HUES6 (cell line): Measurements from ENCODE around the gene ARFGEF3.
"Not testable (repeated sequence)": the region's sequence is repeated elsewhere in the genome, so short reads cannot be mapped to it uniquely, and the experiment has no call there.

ENCODE experiments used
- H3K27ac ChIP-seq: 2 replicates; pipeline ENCODE4 v1.7.0; 2013; ENCODE audit warnings: low read depth, mild to moderate bottlenecking, low read length, inconsistent platforms
- H3K27me3 ChIP-seq: 2 replicates; pipeline ENCODE4 v1.6.1; 2013; ENCODE audit warnings: low read length; ENCODE audit not compliant: control insufficient read depth, insufficient read depth
- H3K36me3 ChIP-seq: 2 replicates; pipeline ENCODE4 v1.6.1; 2013; ENCODE audit warnings: low read length; ENCODE audit not compliant: control insufficient read depth, insufficient read depth
- H3K4me1 ChIP-seq: 2 replicates; pipeline ENCODE4 v1.6.1; 2013; ENCODE audit warnings: low read length; ENCODE audit not compliant: control insufficient read depth, insufficient read depth
- H3K4me3 ChIP-seq: 2 replicates; pipeline ENCODE4 v1.5.1; 2013; ENCODE audit warnings: low read depth, low read length
- H3K9ac ChIP-seq: one replicate; pipeline ENCODE4 v1.6.1; 2013; ENCODE audit warnings: mild to moderate bottlenecking, low read length
- H3K9me3 ChIP-seq: 2 replicates; pipeline ENCODE4 v1.6.1; 2013; ENCODE audit warnings: low read depth, low read length; ENCODE audit not compliant: control insufficient read depth, insufficient read depth

The ARFGEF3 gene

DNA sequence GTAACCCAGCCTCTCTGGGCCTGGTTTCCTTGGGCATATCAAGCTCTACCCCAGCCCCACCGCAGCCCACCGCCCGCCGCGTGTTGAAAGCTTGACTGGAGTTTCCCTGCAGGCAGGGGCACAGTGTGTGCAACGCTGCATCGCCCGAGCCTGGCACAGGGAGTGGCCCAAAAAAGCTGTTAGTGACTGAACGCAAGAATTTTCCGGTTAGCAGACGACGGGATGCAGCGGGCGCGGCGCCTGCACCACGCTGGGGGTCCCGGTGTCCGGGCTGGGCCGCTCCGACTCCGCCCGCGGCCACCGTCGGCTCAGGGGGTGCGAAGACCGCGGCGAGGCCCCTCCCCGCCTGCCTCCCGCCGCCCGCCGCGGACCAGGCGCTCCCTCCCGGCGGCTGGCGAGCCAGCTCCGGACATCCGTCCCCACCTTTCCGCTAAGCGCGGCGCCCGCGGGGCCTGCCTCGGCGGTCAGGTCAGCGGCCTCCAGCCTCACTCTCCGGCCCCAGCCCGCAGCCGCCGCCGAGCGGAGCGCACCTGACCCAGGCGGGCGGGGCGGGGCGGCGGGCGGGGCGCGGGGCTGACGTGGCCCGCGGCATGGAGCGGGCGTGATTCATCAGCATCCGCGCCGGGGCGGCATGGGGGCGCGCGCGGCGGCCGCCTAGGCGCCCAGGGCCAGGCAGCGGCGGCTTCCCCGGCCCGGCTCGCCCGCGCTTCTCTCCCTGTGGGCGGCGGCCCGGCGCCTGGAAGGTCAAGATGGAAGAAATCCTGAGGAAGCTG lies at the start of gene ARFGEF3:
TSS of gene ARFGEF3 (plus strand) at position 602 of the 773 bp plus-strand sequence. CDS start at position 750, 148 bp downstream.
- Histone ChIP-seq H3K27me3 (peaks cover 52% of the 10 kb centered on the region), H3K4me3 (peak within 1 kb of the TSS; percentile 72), H3K27ac (no peak within 1 kb of the TSS)

GRCh38 chr6:138113588-138114210 lies 48.0 kb upstream of the ARFGEF3 start:
- Histone ChIP-seq H3K27me3 (no peaks in the 10 kb centered on the region), H3K4me3 (no peak overlapping the region), H3K9ac (no peak overlapping the region), H3K4me1 (peaks cover 4% of the 10 kb centered on the region; the same call in 1 of the 2 replicates), H3K27ac (no peak overlapping the region), H3K9me3 (no peaks in the 10 kb centered on the region), H3K36me3 (no peaks in the 10 kb centered on the region)

More for the DNA sequence above, at the start of gene ARFGEF3:
- Histone ChIP-seq H3K9ac (peak within 1 kb of the TSS; percentile 63), H3K4me1 (peaks cover 13% of the 10 kb centered on the region; the same call in 1 of the 2 replicates), H3K36me3 (no peaks in the 10 kb centered on the region), H3K9me3 (no peaks in the 10 kb centered on the region)

DNA sequence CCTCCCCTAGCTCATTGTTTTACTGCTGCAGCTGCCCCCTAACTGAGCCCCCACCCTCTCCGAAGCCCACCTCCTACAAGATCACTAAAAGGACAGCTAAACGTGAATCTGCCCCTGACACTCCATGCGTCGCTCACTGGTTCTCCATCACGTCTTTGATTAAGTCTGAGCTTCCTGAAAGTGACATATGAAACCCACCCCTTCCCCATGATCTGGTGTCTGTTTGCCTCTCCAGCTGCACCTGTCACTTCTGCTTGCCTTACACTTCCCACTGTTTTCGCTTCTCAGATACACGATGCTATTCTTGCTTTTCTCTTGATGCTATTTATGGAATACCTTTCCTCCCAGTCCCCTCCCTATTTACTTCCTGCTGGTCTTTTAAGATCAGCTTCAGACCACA lies 46.5 kb upstream of the ARFGEF3 start:
- Histone ChIP-seq H3K36me3 (no peaks in the 10 kb centered on the region), H3K9me3 (0 out of 2 replicates have a peak, but pooled peaks cover 3% of the 10 kb centered on the region), H3K4me1 (peaks cover 4% of the 10 kb centered on the region; the same call in 1 of the 2 replicates), H3K4me3 (no peak overlapping the region), H3K27me3 (no peaks in the 10 kb centered on the region), H3K27ac (no peak overlapping the region), H3K9ac (no peak overlapping the region)

DNA sequence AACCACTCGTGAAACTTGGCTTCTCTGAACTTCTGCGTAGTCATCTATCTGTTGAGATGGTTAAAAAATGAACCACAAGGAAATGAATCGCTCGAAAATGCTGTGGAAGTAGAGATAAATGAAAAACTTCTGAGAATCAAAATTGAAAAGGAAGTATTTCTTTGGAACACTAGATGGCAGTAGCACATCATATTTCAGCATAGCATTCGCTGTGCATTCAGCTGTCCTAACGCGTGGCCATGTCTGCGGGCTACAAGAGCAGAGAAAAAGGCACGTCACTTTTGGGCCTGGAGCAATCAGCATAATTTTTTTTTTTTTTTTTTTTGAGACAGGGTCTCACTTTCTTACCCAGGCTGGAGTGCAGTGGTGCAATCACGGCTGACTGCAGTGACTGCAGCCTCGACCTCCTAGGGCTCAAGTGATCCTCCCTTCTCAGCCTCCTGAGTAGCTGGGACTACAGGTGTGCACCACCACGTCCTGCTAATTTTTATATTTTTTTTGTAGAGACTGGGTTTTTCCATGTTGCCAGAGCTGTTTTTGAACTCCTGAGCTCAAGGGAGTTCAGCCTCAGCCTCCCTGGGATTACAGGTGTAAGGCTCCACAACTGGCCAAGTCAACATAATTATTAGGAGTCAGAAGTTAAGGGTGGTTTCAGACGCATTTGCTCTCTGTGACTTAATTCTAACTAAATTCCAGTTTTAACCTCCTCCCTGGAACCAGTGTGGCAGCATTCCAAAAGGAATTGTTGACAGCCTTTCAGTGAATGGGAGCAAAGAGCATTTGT lies 45.7 kb upstream of the ARFGEF3 start:
- Histone ChIP-seq H3K4me1 (peaks cover 4% of the 10 kb centered on the region; the same call in 1 of the 2 replicates), H3K4me3 (no peak overlapping the region), H3K9me3 (0 out of 2 replicates have a peak, but pooled peaks cover 3% of the 10 kb centered on the region), H3K9ac (no peak overlapping the region), H3K27me3 (no peaks in the 10 kb centered on the region), H3K36me3 (no peaks in the 10 kb centered on the region), H3K27ac (no peak overlapping the region)

- Histone ChIP-seq H3K27ac (no peak overlapping the region), H3K9ac (no peak overlapping the region), H3K27me3 (no peaks in the 10 kb centered on the region)
These were observed 45.1 kb upstream of the ARFGEF3 start for GRCh38 chr6:138116661-138116999.

DNA sequence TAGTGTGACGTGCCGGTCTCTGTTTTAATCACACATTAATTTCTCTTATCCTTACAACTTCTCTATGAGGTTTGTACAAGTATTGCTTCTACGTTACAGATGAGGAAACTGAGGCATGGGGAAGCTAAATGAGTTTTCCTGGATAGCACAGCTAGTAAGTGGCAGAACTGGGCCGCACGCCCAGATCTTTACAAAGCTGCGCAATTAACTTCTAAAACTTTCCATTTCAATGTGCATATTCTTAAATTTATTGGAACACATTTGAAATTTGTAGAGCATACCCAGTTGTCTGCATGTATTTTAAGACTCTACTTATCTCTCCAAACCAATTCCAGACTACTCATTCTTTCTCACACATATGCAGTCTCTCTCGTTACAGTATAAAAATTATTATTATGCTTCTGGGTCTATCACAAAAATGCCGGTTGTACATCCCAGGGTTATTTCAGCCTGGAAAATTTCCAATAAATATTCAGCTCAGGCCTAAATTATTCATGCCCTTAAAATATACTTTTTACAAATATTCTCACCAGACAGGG lies 44.3 kb upstream of the ARFGEF3 start:
- H3K4me3 ChIP-seq: no peak overlapping the region
- H3K36me3 ChIP-seq: no peaks in the 10 kb centered on the region
- 0 out of 2 replicates have a peak, but pooled peaks cover 3% of the 10 kb centered on the region for H3K9me3 ChIP-seq
- no peak overlapping the region for H3K27ac ChIP-seq
- H3K4me1 ChIP-seq: peaks cover 4% of the 10 kb centered on the region; the same call in 1 of the 2 replicates
- no peak overlapping the region for H3K9ac ChIP-seq
- no peaks in the 10 kb centered on the region for H3K27me3 ChIP-seq

More at GRCh38 chr6:138116661-138116999, 45.1 kb upstream of the ARFGEF3 start:
- H3K36me3 ChIP-seq: no peaks in the 10 kb centered on the region
- 0 out of 2 replicates have a peak, but pooled peaks cover 3% of the 10 kb centered on the region for H3K9me3 ChIP-seq
- peaks cover 4% of the 10 kb centered on the region; the same call in 1 of the 2 replicates for H3K4me1 ChIP-seq
- no peak overlapping the region for H3K4me3 ChIP-seq

GRCh38 chr6:138119229-138119628 lies 42.5 kb upstream of the ARFGEF3 start:
- not testable (repeated sequence) for H3K4me3 ChIP-seq, H3K36me3 ChIP-seq, H3K27me3 ChIP-seq, H3K4me1 ChIP-seq, H3K9me3 ChIP-seq, H3K9ac ChIP-seq, H3K27ac ChIP-seq

GRCh38 chr6:138119976-138120375 lies 41.8 kb upstream of the ARFGEF3 start:
- no peaks in the 10 kb centered on the region for H3K27me3 ChIP-seq
- H3K36me3 ChIP-seq: no peaks in the 10 kb centered on the region
- H3K4me1 ChIP-seq: peaks cover 4% of the 10 kb centered on the region; the same call in 1 of the 2 replicates
- no peak overlapping the region for H3K4me3 ChIP-seq
- H3K9ac ChIP-seq: no peak overlapping the region
- H3K27ac ChIP-seq: no peak overlapping the region
- H3K9me3 ChIP-seq: peaks cover 10% of the 10 kb centered on the region; the same call in 1 of the 2 replicates

DNA sequence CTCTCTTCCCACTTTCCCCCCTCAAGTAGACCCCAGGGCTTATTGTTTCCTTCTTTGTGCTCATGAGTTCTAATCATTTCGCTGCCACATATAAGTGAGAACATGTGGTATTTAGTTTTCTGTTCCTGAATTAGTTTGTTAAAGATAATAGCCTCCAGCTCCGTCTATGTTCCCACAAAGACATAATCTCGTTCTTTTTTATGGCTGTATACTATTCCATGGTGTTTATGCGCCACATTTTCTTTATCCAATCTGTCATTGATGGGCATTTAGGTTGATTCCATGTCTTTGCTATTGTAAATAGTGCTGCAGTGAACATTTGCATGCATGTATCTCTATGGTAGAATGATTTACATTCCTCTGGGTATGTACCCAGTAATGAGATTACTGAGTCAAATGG lies 37.6 kb upstream of the ARFGEF3 start:
- Histone ChIP-seq H3K27me3 (no peaks in the 10 kb centered on the region), H3K9ac (no peak overlapping the region), H3K27ac (no peak overlapping the region), H3K4me3 (no peak overlapping the region), H3K9me3 (peaks cover 7% of the 10 kb centered on the region; the same call in 1 of the 2 replicates), H3K4me1 (no peaks in the 10 kb centered on the region), H3K36me3 (no peaks in the 10 kb centered on the region)

DNA sequence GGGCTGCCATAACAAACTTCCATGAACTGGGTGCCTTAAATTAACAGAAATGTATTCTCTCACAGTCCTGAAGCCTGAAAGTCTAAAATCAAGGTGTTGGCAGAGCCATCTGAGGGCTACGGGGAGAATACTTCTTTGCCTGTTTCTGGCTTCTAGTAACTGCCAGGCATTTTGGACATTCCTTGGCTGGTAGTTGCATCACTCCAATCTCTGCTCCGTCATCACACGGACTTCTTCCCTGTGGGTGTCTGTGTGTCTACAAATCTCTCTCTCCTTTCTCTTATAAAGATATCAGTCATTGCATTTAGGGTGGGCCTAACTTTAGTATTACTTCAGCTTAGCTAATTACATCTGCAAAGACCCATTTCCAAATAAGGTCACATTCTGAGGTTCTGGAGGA lies 33.6 kb upstream of the ARFGEF3 start:
- no peaks in the 10 kb centered on the region for H3K4me1 ChIP-seq
- H3K4me3 ChIP-seq: no peak overlapping the region
- H3K9me3 ChIP-seq: peaks cover 7% of the 10 kb centered on the region; the same call in 1 of the 2 replicates
- no peak overlapping the region for H3K27ac ChIP-seq
- no peaks in the 10 kb centered on the region for H3K36me3 ChIP-seq
- H3K9ac ChIP-seq: no peak overlapping the region
- no peaks in the 10 kb centered on the region for H3K27me3 ChIP-seq
